ENCODE data around the gene PDE7B.

PDE7B gene

GRCh38 chr6:136153707-136154375 is 302.3 kb downstream of the PDE7B start:
- no peak for DNase-seq (ENCODE audit: low spot score)

GRCh38 chr6:136155191-136155590 is 303.7 kb downstream of the PDE7B start:
- DNase-seq (ENCODE audit: low spot score): no peak

- DNase-seq (ENCODE audit: low spot score): no peak
Observed at GRCh38 chr6:136157743-136158142, 306.2 kb downstream of the PDE7B start.

- no peak for DNase-seq (ENCODE audit: low spot score)
Observed at GRCh38 chr6:136158387-136158821, 306.9 kb downstream of the PDE7B start.

GRCh38 chr6:136158971-136159370 is 307.5 kb downstream of the PDE7B start:
- no peak for DNase-seq (ENCODE audit: low spot score)

GRCh38 chr6:136160250-136160649 is 308.7 kb downstream of the PDE7B start:
- DNase-seq (ENCODE audit: low spot score): no peak

- DNase-seq (ENCODE audit: low spot score): no peak
Observed at GRCh38 chr6:136161950-136162349, 310.4 kb downstream of the PDE7B start.

- DNase-seq (ENCODE audit: low spot score): no peak
Observed at GRCh38 chr6:136163260-136163659, 311.8 kb downstream of the PDE7B start.

GRCh38 chr6:136166815-136167214 is 315.3 kb downstream of the PDE7B start:
- DNase-seq (ENCODE audit: low spot score): no peak

- no peak for DNase-seq (ENCODE audit: low spot score)
Observed at GRCh38 chr6:136169394-136170148, 318.1 kb downstream of the PDE7B start.

GRCh38 chr6:136171231-136171630 is 319.7 kb downstream of the PDE7B start:
- no peak for DNase-seq (ENCODE audit: low spot score)

GRCh38 chr6:136173519-136174507 is 322.3 kb downstream of the PDE7B start:
- no peak for DNase-seq (ENCODE audit: low spot score)

- no peak for DNase-seq (ENCODE audit: low spot score)
Observed at GRCh38 chr6:136174510-136174909, 323.0 kb downstream of the PDE7B start.

GRCh38 chr6:136175873-136176272 is 324.4 kb downstream of the PDE7B start:
- DNase-seq (ENCODE audit: low spot score): no peak

GRCh38 chr6:136178749-136179148 is 327.2 kb downstream of the PDE7B start:
- DNase-seq (ENCODE audit: low spot score): no peak

GRCh38 chr6:136180704-136181511 is 329.4 kb downstream of the PDE7B start:
- DNase-seq (ENCODE audit: low spot score): no peak

- DNase-seq (ENCODE audit: low spot score): no peak
Observed at GRCh38 chr6:136181512-136181833, 330.0 kb downstream of the PDE7B start.

GRCh38 chr6:136181861-136182260 is 330.4 kb downstream of the PDE7B start:
- DNase-seq (ENCODE audit: low spot score): no peak

- no peak for DNase-seq (ENCODE audit: low spot score)
Observed at GRCh38 chr6:136184738-136185137, 333.2 kb downstream of the PDE7B start.

- DNase-seq (ENCODE audit: low spot score): no peak
Observed at GRCh38 chr6:136186363-136186762, 334.9 kb downstream of the PDE7B start.

- no peak for DNase-seq (ENCODE audit: low spot score)
Observed at GRCh38 chr6:136188486-136188885, 337.0 kb downstream of the PDE7B start.

GRCh38 chr6:136189104-136189503 is 337.6 kb downstream of the PDE7B start:
- no peak for DNase-seq (ENCODE audit: low spot score)
